ENCODE measurements around the gene UTP4.

- TF ChIP-seq, protein P1, sequence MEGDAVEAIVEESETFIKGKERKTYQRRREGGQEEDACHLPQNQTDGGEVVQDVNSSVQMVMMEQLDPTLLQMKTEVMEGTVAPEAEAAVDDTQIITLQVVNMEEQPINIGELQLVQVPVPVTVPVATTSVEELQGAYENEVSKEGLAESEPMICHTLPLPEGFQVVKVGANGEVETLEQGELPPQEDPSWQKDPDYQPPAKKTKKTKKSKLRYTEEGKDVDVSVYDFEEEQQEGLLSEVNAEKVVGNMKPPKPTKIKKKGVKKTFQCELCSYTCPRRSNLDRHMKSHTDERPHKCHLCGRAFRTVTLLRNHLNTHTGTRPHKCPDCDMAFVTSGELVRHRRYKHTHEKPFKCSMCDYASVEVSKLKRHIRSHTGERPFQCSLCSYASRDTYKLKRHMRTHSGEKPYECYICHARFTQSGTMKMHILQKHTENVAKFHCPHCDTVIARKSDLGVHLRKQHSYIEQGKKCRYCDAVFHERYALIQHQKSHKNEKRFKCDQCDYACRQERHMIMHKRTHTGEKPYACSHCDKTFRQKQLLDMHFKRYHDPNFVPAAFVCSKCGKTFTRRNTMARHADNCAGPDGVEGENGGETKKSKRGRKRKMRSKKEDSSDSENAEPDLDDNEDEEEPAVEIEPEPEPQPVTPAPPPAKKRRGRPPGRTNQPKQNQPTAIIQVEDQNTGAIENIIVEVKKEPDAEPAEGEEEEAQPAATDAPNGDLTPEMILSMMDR (IDR thresholded peaks at IDR 0.05): peak; percentile 13; the same call in 1 of the 2 replicates
- TF ChIP-seq POLR2AphosphoS5 (IDR thresholded peaks at IDR 0.05; ENCODE audit: low read depth, low read length): no peak
Measured at GRCh38 chr16:69107316-69107962, 25.0 kb upstream of the UTP4 start.

Data from Panc1 (cell line).